GM06990 (cell line): Measurements from ENCODE around the gene DND1.
"Not testable (repeated sequence)": the region's sequence is repeated elsewhere in the genome, so short reads cannot be mapped to it uniquely, and the experiment has no call there.

Experiments
- DNase-seq: peaks from one replicate; pipeline ENCODE4 v3.0.0-alpha.2; 2011; ENCODE audit not compliant: insufficient read length; ENCODE audit errors: extremely low read depth
- H3K27me3 ChIP-seq: replicated peaks from 2 replicates; pipeline ENCODE4 v1.6.0; 2011; ENCODE audit warnings: low read length; ENCODE audit not compliant: control insufficient read depth, insufficient read depth
- H3K36me3 ChIP-seq: 2 replicates; pipeline ENCODE4 v1.5.1; 2011; ENCODE audit warnings: low read length; ENCODE audit not compliant: control insufficient read depth, insufficient read depth
- H3K4me3 ChIP-seq: replicated peaks from 2 replicates; pipeline ENCODE4 v1.5.1; 2011; ENCODE audit warnings: low read depth, mild to moderate bottlenecking, control low read depth, low read length
- CTCF ChIP-seq: IDR thresholded peaks from 2 replicates; pipeline ENCODE4 v1.5.1; 2011; ENCODE audit warnings: low read length, control low read depth, mild to moderate bottlenecking, inconsistent platforms; ENCODE audit not compliant: insufficient read depth, poor library complexity, severe bottlenecking

The DND1 gene

GRCh38 chr5:140639148-140639981, 34.0 kb downstream of the DND1 start, which contains the start of gene TMCO6:
TSS of gene TMCO6 (plus strand) at chr5:140639451. CDS start at chr5:140639528, 77 bp downstream.
- H3K36me3 ChIP-seq = peaks cover 9% of the 10 kb centered on the region
- H3K4me3 ChIP-seq = peak within 1 kb of the TSS; percentile 93
- peak; percentile 96 for DNase-seq
- TF ChIP-seq CTCF = peak; percentile 64
- no peaks in the 10 kb centered on the region for H3K27me3 ChIP-seq

- not testable (repeated sequence) for H3K27me3 ChIP-seq, H3K36me3 ChIP-seq, DNase-seq
- peak overlapping the region; percentile 93 for H3K4me3 ChIP-seq
Measured at GRCh38 chr5:140638898-140639147, 34.6 kb downstream of the DND1 start.

GRCh38 chr5:140637371-140638100, 35.8 kb downstream of the DND1 start:
- Histone ChIP-seq H3K27me3 (no peaks in the 10 kb centered on the region), H3K4me3 (no peak overlapping the region), H3K36me3 (peaks cover 3% of the 10 kb centered on the region)
- TF ChIP-seq CTCF = no peak
- no peak for DNase-seq

GRCh38 chr5:140635291-140636257, 37.8 kb downstream of the DND1 start:
- Histone ChIP-seq H3K27me3 (no peaks in the 10 kb centered on the region; the same call in 1 of the 2 replicates), H3K4me3 (no peak overlapping the region), H3K36me3 (no peaks in the 10 kb centered on the region)
- TF ChIP-seq CTCF = no peak
- DNase-seq = no peak

GRCh38 chr5:140634103-140634502, 39.3 kb downstream of the DND1 start:
- Histone ChIP-seq H3K27me3 (no peaks in the 10 kb centered on the region; the same call in 1 of the 2 replicates), H3K36me3 (no peaks in the 10 kb centered on the region), H3K4me3 (no peak overlapping the region)
- no peak for DNase-seq
- TF ChIP-seq CTCF = no peak
